IMR-90 (cell line): ENCODE data around the gene ZSWIM8.

Experiments
- CEBPB ChIP-seq: IDR thresholded peaks from 2 replicates; pipeline ENCODE4 v1.6.1; 2012; ENCODE audit warnings: low read depth, low read length, improper control_type of control experiment
- NFE2L2 ChIP-seq: fragments of 150-350 bp; IDR thresholded peaks from 2 replicates; pipeline ENCODE4 v1.6.1; 2016; ENCODE audit warnings: low read depth, mild to moderate bottlenecking, low read length
- POLR2A ChIP-seq: IDR thresholded peaks from 2 replicates; pipeline ENCODE4 v1.6.1; 2012; ENCODE audit warnings: mild to moderate bottlenecking, low read depth, low read length
- RAD21 ChIP-seq: IDR thresholded peaks from 2 replicates; pipeline ENCODE4 v1.6.1; 2012; ENCODE audit warnings: low read length, improper control_type of control experiment
- RFX5 ChIP-seq: IDR thresholded peaks from 2 replicates; pipeline ENCODE4 v1.8.0; 2012; ENCODE audit warnings: low read depth, mild to moderate bottlenecking, low read length, moderate library complexity
- SMC3 ChIP-seq: fragments of 150-350 bp; IDR thresholded peaks from 2 replicates; pipeline ENCODE4 v1.6.1; 2016; ENCODE audit warnings: low read depth, mild to moderate bottlenecking, antibody characterized with exemption, low read length, moderate library complexity
- TF ChIP-seq, protein P1 (sequence below): conservative IDR thresholded peaks from 2 replicates; pipeline ENCODE4 v1.5.1; 2012; ENCODE audit warnings: mild to moderate bottlenecking, low read depth, low read length, improper control_type of control experiment

DNA sequence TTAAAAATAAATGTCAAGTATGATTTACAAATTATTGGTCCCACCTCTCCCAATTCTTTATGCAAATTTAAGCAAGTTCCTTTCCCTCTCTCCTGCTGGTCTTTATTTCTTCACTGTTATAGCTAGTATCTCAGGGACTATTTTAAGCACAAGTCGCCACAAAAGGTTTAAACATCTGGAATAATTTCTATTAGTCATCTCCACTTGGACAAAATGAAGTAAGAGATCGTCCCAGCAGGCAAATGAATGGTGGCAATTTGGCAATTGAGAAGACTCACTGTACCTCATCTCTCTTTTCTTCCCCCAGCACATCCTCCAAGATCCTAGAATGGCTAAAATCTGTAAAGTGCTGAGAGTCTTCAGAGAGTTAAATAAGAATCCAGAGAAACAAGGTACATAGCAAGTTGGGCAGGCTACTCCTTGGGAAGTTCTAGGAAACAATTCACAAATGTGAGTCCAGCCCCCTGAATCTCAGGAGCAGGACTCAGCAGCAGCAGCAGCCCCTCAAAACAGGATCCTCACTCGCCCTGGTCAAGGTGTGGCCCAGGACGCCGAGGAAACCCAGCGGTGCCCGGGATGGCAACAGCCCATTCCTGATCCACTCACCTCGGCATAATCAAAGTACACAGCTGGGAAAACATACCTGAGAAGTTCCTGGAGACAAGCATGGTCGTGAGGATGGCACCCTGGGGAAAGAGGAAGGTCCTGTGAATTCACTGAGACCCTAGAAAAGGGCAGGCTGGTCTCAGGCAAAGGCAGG lies 56.3 kb downstream of the ZSWIM8 start:
- TF ChIP-seq NFE2L2, result no peak
- TF ChIP-seq POLR2A, result no peak
- no peak for TF ChIP-seq RAD21
- TF ChIP-seq, protein P1, sequence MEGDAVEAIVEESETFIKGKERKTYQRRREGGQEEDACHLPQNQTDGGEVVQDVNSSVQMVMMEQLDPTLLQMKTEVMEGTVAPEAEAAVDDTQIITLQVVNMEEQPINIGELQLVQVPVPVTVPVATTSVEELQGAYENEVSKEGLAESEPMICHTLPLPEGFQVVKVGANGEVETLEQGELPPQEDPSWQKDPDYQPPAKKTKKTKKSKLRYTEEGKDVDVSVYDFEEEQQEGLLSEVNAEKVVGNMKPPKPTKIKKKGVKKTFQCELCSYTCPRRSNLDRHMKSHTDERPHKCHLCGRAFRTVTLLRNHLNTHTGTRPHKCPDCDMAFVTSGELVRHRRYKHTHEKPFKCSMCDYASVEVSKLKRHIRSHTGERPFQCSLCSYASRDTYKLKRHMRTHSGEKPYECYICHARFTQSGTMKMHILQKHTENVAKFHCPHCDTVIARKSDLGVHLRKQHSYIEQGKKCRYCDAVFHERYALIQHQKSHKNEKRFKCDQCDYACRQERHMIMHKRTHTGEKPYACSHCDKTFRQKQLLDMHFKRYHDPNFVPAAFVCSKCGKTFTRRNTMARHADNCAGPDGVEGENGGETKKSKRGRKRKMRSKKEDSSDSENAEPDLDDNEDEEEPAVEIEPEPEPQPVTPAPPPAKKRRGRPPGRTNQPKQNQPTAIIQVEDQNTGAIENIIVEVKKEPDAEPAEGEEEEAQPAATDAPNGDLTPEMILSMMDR, result no peak
- no peak for TF ChIP-seq RFX5
- TF ChIP-seq SMC3, result no peak
- no peak for TF ChIP-seq CEBPB
